Keratinocyte (primary cell): ENCODE measurements around the gene SOX18. TPM values are rescaled to one million over a fixed set of nuclear protein-coding genes. Genes with fewer than 3 reads are reported as not detected.

Source experiments
- DNase-seq: peaks from one replicate; pipeline ENCODE4 v3.0.0-alpha.2; 2011; ENCODE audit warnings: low read depth, missing footprints, low spot score
- FAIRE-seq: peaks from 2 replicates; lab custom pipeline; 2011; peaks lifted over from hg19 to GRCh38; lab: Jason Lieb, UNC
- H2AFZ ChIP-seq: 2 replicates; pipeline ENCODE4 v1.6.0; 2012; ENCODE audit warnings: low read length, control low read depth, inconsistent platforms; ENCODE audit not compliant: control insufficient read depth
- H3K27ac ChIP-seq: 2 replicates; pipeline ENCODE4 v1.5.1; 2011; ENCODE audit warnings: low read length; ENCODE audit not compliant: control insufficient read depth, insufficient read depth
- H3K27me3 ChIP-seq: 3 replicates; pipeline ENCODE4 v1.6.0; 2011; ENCODE audit warnings: low read length; ENCODE audit not compliant: control insufficient read depth, insufficient read depth; ENCODE audit errors: extremely low read depth
- H3K36me3 ChIP-seq, 2 experiments: 2 replicates in 1 of 2; 3 replicates in 1 of 2; pipeline ENCODE4 v1.5.1; 2011; ENCODE audit warnings: low read length in 2 of 2, mild to moderate bottlenecking in 1 of 2; ENCODE audit not compliant: control insufficient read depth in 2 of 2, insufficient read depth in 2 of 2; ENCODE audit errors: extremely low read depth in 1 of 2
- H3K4me1 ChIP-seq: 3 replicates; pipeline ENCODE4 v1.5.1; 2011; ENCODE audit warnings: low read length; ENCODE audit not compliant: control insufficient read depth, insufficient read depth; ENCODE audit errors: extremely low read depth
- H3K4me2 ChIP-seq: 3 replicates; pipeline ENCODE4 v1.6.0; 2011; ENCODE audit warnings: low read depth, low read length; ENCODE audit not compliant: control insufficient read depth, insufficient read depth; ENCODE audit errors: extremely low read depth
- H3K4me3 ChIP-seq, 3 experiments: fragments of 200-600 bp in 1 of 3; sonication (generic) in 1 of 3; 2 replicates in 2 of 3; 3 replicates in 1 of 3; pipeline ENCODE4 v1.5.1; 2011 to 2016; ENCODE audit warnings: low read length in 3 of 3, mild to moderate bottlenecking in 3 of 3, control low read depth in 2 of 3, inconsistent platforms in 1 of 3, low read depth in 1 of 3, mixed read lengths in 1 of 3, mixed run types in 1 of 3, moderate library complexity in 1 of 3; ENCODE audit not compliant: control insufficient read depth in 2 of 3, insufficient read depth in 2 of 3; ENCODE audit errors: extremely low read depth in 1 of 3
- H3K79me2 ChIP-seq: 2 replicates; pipeline ENCODE4 v1.6.0; 2012; ENCODE audit warnings: low read length; ENCODE audit not compliant: control insufficient read depth, insufficient read depth
- H3K9ac ChIP-seq: 3 replicates; pipeline ENCODE4 v1.6.0; 2011; ENCODE audit warnings: low read length; ENCODE audit not compliant: control insufficient read depth, insufficient read depth; ENCODE audit errors: extremely low read depth
- H3K9me1 ChIP-seq: 3 replicates; pipeline ENCODE4 v1.6.0; 2011; ENCODE audit warnings: low read length; ENCODE audit not compliant: control insufficient read depth, insufficient read depth; ENCODE audit errors: extremely low read depth
- H3K9me3 ChIP-seq: 2 replicates; pipeline ENCODE4 v1.5.1; 2012; ENCODE audit warnings: low read depth, low read length; ENCODE audit not compliant: control insufficient read depth
- H4K20me1 ChIP-seq: 3 replicates; pipeline ENCODE4 v1.6.0; 2011; ENCODE audit warnings: low read length; ENCODE audit not compliant: control insufficient read depth, insufficient read depth; ENCODE audit errors: extremely low read depth
- CTCF ChIP-seq, 3 experiments: IDR thresholded peaks in 1 of 3; conservative IDR thresholded peaks in 1 of 3; optimal IDR thresholded peaks in 1 of 3; 2 replicates in 2 of 3; 3 replicates in 1 of 3; pipeline versions ENCODE3 to v1.5.1; 2011; ENCODE audit warnings: low read length in 3 of 3, mild to moderate bottlenecking in 3 of 3, moderate library complexity in 2 of 3, control low read depth in 1 of 3, inconsistent platforms in 1 of 3; ENCODE audit not compliant: insufficient read depth in 2 of 3; ENCODE audit errors: extremely low read depth in 1 of 3
- EZH2 ChIP-seq: IDR thresholded peaks from one replicate; pipeline ENCODE4 v1.6.1; 2012; ENCODE audit warnings: inconsistent platforms, mild to moderate bottlenecking, low read length, moderate library complexity
- dilution Hi-C: fragments of 300-500 bp; cut with MboI; formaldehyde crosslinking; loops from one replicate; pipeline ENCODE4 v1.7.0; 2020; ENCODE audit warnings: low sequenced_read_pairs; ENCODE audit not compliant: extremely low pct_ligation_motif_present
- polyA plus RNA-seq, 5 experiments: library from polyadenylated mRNA; depleted of rRNA in 3 of 5; stranded (reverse) in 3 of 5; stranded (forward) in 1 of 5; unstranded in 1 of 5; fragments of >200 nt; gene quantifications; 1 replicate in 1 of 5; 2 replicates in 3 of 5; 3 replicates in 1 of 5; pipeline versions ENCODE4 v1.2.1 to v1.2.3, GENCODE V29; 2011 to 2012; ENCODE audit warnings: missing spikeins in 2 of 5, low read depth in 1 of 5, low replicate concordance in 1 of 5

The SOX18 gene
- polyA plus RNA-seq, 1 donor (not counting 4 experiments of a cell fraction or from before 2014, with no cell fraction given) = not detected

- peaks cover 2% of the 10 kb centered on the region for H4K20me1 ChIP-seq
- H2AFZ ChIP-seq = no peak overlapping the region
- DNase-seq (no peak), FAIRE-seq (no peak)
- H3K4me3 ChIP-seq = no peak overlapping the region
- dilution Hi-C loops = no loop called here
- H3K27me3 ChIP-seq = no peaks in the 10 kb centered on the region
- H3K4me2 ChIP-seq = no peak overlapping the region
- H3K9ac ChIP-seq = no peak overlapping the region
- no peaks in the 10 kb centered on the region for H3K9me1 ChIP-seq
- no peak for TF ChIP-seq EZH2
- TF ChIP-seq CTCF (optimal IDR thresholded peaks at IDR 0.05 in 1 of 3, IDR thresholded peaks at IDR 0.05 in 1 of 3, conservative IDR thresholded peaks at IDR 0.05 in 1 of 3; ENCODE audit: extremely low read depth in 1 of 3, insufficient read depth in 2 of 3, low read length in 3 of 3) = no peak
- H3K27ac ChIP-seq = no peak overlapping the region
- H3K36me3 ChIP-seq = no peaks in the 10 kb centered on the region
- no peaks in the 10 kb centered on the region for H3K9me3 ChIP-seq
- no peaks in the 10 kb centered on the region for H3K79me2 ChIP-seq
- peaks cover 28% of the 10 kb centered on the region for H3K4me1 ChIP-seq
Measured at GRCh38 chr20:64056639-64056888, 7.1 kb upstream of the SOX18 start.

GRCh38 chr20:64055893-64056638 lies 6.6 kb upstream of the SOX18 start:
- Histone ChIP-seq H2AFZ (no peak overlapping the region), H3K4me2 (no peak overlapping the region), H3K4me1 (peaks cover 28% of the 10 kb centered on the region), H3K9me3 (no peaks in the 10 kb centered on the region), H3K36me3 (no peaks in the 10 kb centered on the region), H3K27me3 (no peaks in the 10 kb centered on the region), H3K79me2 (no peaks in the 10 kb centered on the region), H3K9ac (no peak overlapping the region), H3K27ac (no peak overlapping the region), H3K4me3 (no peak overlapping the region), H3K9me1 (no peaks in the 10 kb centered on the region), H4K20me1 (peaks cover 2% of the 10 kb centered on the region)
- no peak for TF ChIP-seq CTCF (optimal IDR thresholded peaks at IDR 0.05 in 1 of 3, IDR thresholded peaks at IDR 0.05 in 1 of 3, conservative IDR thresholded peaks at IDR 0.05 in 1 of 3; ENCODE audit: extremely low read depth in 1 of 3, insufficient read depth in 2 of 3, low read length in 3 of 3)
- no peak for TF ChIP-seq EZH2
- dilution Hi-C loops = no loop called here
- no peak for DNase-seq
- FAIRE-seq = no peak
